SH-SY5Y (cell line): ENCODE results near the gene DAB1.

Source experiments
- GATA2 ChIP-seq: IDR thresholded peaks from 2 replicates; pipeline ENCODE4 v1.6.1; 2011; ENCODE audit warnings: mild to moderate bottlenecking, low read depth, low read length
- GATA3 ChIP-seq: IDR thresholded peaks from 2 replicates; pipeline ENCODE4 v1.6.1; 2011; ENCODE audit warnings: low read depth, mild to moderate bottlenecking, low read length, moderate library complexity

DNA sequence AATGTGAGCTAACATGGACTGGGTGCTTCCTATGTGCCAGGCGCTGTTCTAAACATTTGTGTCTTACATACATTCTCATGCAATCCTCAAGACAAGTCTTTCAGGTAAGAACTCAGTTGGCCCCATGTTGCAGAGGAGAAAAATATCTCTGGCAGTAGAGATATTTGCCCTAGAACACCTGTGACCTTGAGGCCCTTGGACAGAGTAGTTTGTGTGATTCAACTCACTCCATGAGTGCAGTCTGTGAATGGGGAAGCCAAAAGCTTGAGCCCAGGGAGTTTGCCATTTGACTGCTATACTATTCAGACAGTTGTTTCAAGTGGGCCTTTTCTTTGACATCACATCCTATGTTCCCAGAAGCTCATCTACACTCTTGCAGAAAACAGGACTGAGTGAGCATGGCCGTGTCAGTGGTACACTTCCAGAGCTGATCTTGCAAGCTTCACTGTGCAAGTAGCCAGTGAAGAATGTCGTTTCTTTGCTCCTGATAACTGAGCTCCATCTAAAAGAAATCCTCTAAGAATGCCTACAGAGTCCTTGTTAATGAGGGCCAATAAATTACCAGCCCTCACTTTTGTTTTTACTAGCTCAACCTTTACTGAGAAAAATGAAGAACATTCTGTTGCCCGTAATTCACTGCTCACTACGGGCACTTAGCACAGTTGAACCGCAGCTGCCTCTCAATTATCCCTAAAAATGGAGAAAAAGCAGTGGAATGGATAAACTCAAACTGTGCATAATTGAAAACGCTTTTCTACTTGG lies 359.3 kb downstream of the DAB1 start:
- TF ChIP-seq GATA3 (no peak), GATA2 (no peak)
